Neural cell (in vitro differentiated cells): Measurements from ENCODE around the gene SLC7A1. TPM values are rescaled to one million over a fixed set of nuclear protein-coding genes. Genes with fewer than 3 reads are reported as not detected.

Source experiments
- H2AFZ ChIP-seq: fragments of 200-600, 300-800 bp; sonication (generic), shearing (Covaris generic); 2 replicates; pipeline ENCODE4 v1.6.0; 2014; ENCODE audit warnings: low read depth, mild to moderate bottlenecking, antibody characterized with exemption, low read length, moderate library complexity
- H3F3A ChIP-seq: fragments of 200-600 bp; shearing (Covaris generic); 2 replicates; pipeline ENCODE4 v1.6.1; 2016; ENCODE audit warnings: mild to moderate bottlenecking, moderate library complexity, mixed read lengths, antibody characterized with exemption, low read length; ENCODE audit not compliant: insufficient read depth, poor library complexity, severe bottlenecking
- H3K27ac ChIP-seq: fragments of 200-600, 300-800 bp; sonication (generic), shearing (Covaris generic); 2 replicates; pipeline ENCODE4 v1.5.1; 2014; ENCODE audit warnings: mild to moderate bottlenecking, low read length, moderate library complexity
- H3K27me3 ChIP-seq: fragments of 300-800, 200-600 bp; sonication (generic), shearing (Covaris generic); 2 replicates; pipeline ENCODE4 v1.6.0; 2014; ENCODE audit warnings: mild to moderate bottlenecking, low read depth, low read length, moderate library complexity; ENCODE audit not compliant: insufficient read depth
- H3K36me3 ChIP-seq: fragments of 300-800, 200-600 bp; sonication (generic), shearing (Covaris generic); 2 replicates; pipeline ENCODE4 v1.5.1; 2014; ENCODE audit warnings: mild to moderate bottlenecking, antibody characterized with exemption, low read length, moderate library complexity; ENCODE audit not compliant: insufficient read depth
- H3K4me2 ChIP-seq: fragments of 300-800, 200-600 bp; sonication (generic), shearing (Covaris generic); 2 replicates; pipeline ENCODE4 v1.6.0; 2014; ENCODE audit warnings: mild to moderate bottlenecking, low read length
- H3K4me3 ChIP-seq: fragments of 300-800, 200-600 bp; sonication (generic), shearing (Covaris generic); 2 replicates; pipeline ENCODE4 v1.5.1; 2014; ENCODE audit warnings: mild to moderate bottlenecking, low read length, moderate library complexity
- H3K79me2 ChIP-seq: fragments of 200-600 bp; shearing (Covaris generic); replicated peaks from 2 replicates; pipeline ENCODE4 v1.6.0; 2014; ENCODE audit warnings: mild to moderate bottlenecking, low read length, moderate library complexity; ENCODE audit not compliant: insufficient read depth
- H3K9ac ChIP-seq: fragments of 300-800, 200-600 bp; sonication (generic), shearing (Covaris generic); 2 replicates; pipeline ENCODE4 v1.6.1; 2016; ENCODE audit warnings: mild to moderate bottlenecking, low read length, mixed read lengths
- H3K9me2 ChIP-seq: fragments of 200-600 bp; shearing (Covaris generic); 2 replicates; pipeline ENCODE4 v1.6.1; 2016; ENCODE audit warnings: mild to moderate bottlenecking, low read length, mixed read lengths; ENCODE audit not compliant: insufficient read depth
- H3K9me3 ChIP-seq: fragments of 200-600, 300-800 bp; sonication (generic), shearing (Covaris generic); 2 replicates; pipeline ENCODE4 v1.6.1; 2016; ENCODE audit warnings: mild to moderate bottlenecking, mixed run types, low read length, moderate library complexity, mixed read lengths
- H4K20me1 ChIP-seq: fragments of 200-600 bp; shearing (Covaris generic); 2 replicates; pipeline ENCODE4 v1.6.1; 2016; ENCODE audit warnings: mild to moderate bottlenecking, mixed run types; ENCODE audit not compliant: insufficient read depth
- CTCF ChIP-seq: fragments of 450-650 bp; IDR thresholded peaks from 2 replicates; pipeline ENCODE4 v1.5.1; 2014; ENCODE audit warnings: antibody characterized with exemption, mild to moderate bottlenecking, moderate library complexity; ENCODE audit not compliant: poor library complexity, severe bottlenecking
- EP300 ChIP-seq: fragments of 450-650 bp; conservative IDR thresholded peaks from 2 replicates; pipeline ENCODE4 v1.6.1; 2014; ENCODE audit warnings: antibody characterized with exemption, mild to moderate bottlenecking, moderate library complexity; ENCODE audit not compliant: poor library complexity, severe bottlenecking
- EZH2 ChIP-seq: fragments of 200-600, 300-800 bp; shearing (Covaris generic), sonication (generic); IDR thresholded peaks from 2 replicates; pipeline ENCODE4 v1.6.1; 2014; ENCODE audit warnings: antibody characterized with exemption, low read length, borderline replicate concordance, mild to moderate bottlenecking; ENCODE audit not compliant: insufficient read depth, poor library complexity, severe bottlenecking
- MXI1 ChIP-seq: fragments of 450-650 bp; conservative IDR thresholded peaks from 2 replicates; pipeline ENCODE4 v1.6.1; 2014; ENCODE audit warnings: antibody characterized with exemption, mild to moderate bottlenecking; ENCODE audit not compliant: poor library complexity, severe bottlenecking
- POLR2AphosphoS5 ChIP-seq: IDR thresholded peaks from 2 replicates; pipeline ENCODE4 v1.6.1; 2012
- RAD21 ChIP-seq: fragments of 450-650 bp; conservative IDR thresholded peaks from 2 replicates; pipeline ENCODE4 v1.6.1; 2014; ENCODE audit warnings: antibody characterized with exemption, mild to moderate bottlenecking, moderate library complexity
- REST ChIP-seq: IDR thresholded peaks from 2 replicates; pipeline ENCODE4 v1.6.1; 2012; ENCODE audit warnings: borderline replicate concordance
- SMC3 ChIP-seq: fragments of 450-650 bp; conservative IDR thresholded peaks from 2 replicates; pipeline ENCODE4 v1.6.1; 2014; ENCODE audit warnings: antibody characterized with exemption, mild to moderate bottlenecking, moderate library complexity; ENCODE audit not compliant: poor library complexity
- TAF1 ChIP-seq: IDR thresholded peaks from 2 replicates; pipeline ENCODE4 v1.6.1; 2012; ENCODE audit warnings: low read depth
- polyA plus RNA-seq: library from polyadenylated mRNA; depleted of rRNA; stranded (reverse); fragments of >200 nt; gene quantifications from 2 replicates; pipeline ENCODE4 v1.2.3, GENCODE V29; 2014

The SLC7A1 gene
- polyA plus RNA-seq, 1 donor from 2014 or later, result 2.6 TPM

GRCh38 chr13:29493796-29494195 lies 101.7 kb downstream of the SLC7A1 start:
- no peak overlapping the region for H3K9ac ChIP-seq
- H3K36me3 ChIP-seq, result no peaks in the 10 kb centered on the region
- H3K79me2 ChIP-seq, result no peaks in the 10 kb centered on the region
- no peak overlapping the region for H3K4me2 ChIP-seq
- H3F3A ChIP-seq, result no peaks in the 10 kb centered on the region
- no peak overlapping the region for H3K4me3 ChIP-seq
- no peak overlapping the region for H2AFZ ChIP-seq
- no peaks in the 10 kb centered on the region for H3K27me3 ChIP-seq
- H3K9me3 ChIP-seq, result no peaks in the 10 kb centered on the region
- H3K27ac ChIP-seq, result no peak overlapping the region
- TF ChIP-seq RAD21, result no peak
- TF ChIP-seq MXI1, result no peak
- TF ChIP-seq POLR2AphosphoS5, result no peak
- TF ChIP-seq EZH2, result no peak
- no peak for TF ChIP-seq EP300
- no peak for TF ChIP-seq REST
- no peak for TF ChIP-seq SMC3
- no peak for TF ChIP-seq CTCF
- H3K9me2 ChIP-seq, result no peaks in the 10 kb centered on the region
- no peaks in the 10 kb centered on the region for H4K20me1 ChIP-seq

- Histone ChIP-seq H3K27me3 (no peaks in the 10 kb centered on the region), H3K9me3 (no peaks in the 10 kb centered on the region), H2AFZ (no peak overlapping the region), H3K9me2 (no peaks in the 10 kb centered on the region), H3F3A (no peaks in the 10 kb centered on the region), H3K4me2 (no peak overlapping the region), H3K27ac (no peak overlapping the region), H3K4me3 (no peak overlapping the region), H3K79me2 (no peaks in the 10 kb centered on the region), H4K20me1 (no peaks in the 10 kb centered on the region), H3K9ac (no peak overlapping the region), H3K36me3 (no peaks in the 10 kb centered on the region)
- no peak for TF ChIP-seq EZH2
Measured at GRCh38 chr13:29491248-29491647, 104.2 kb downstream of the SLC7A1 start.

- H2AFZ ChIP-seq, result no peak overlapping the region
- no peak overlapping the region for H3K27ac ChIP-seq
- no peaks in the 10 kb centered on the region for H3K27me3 ChIP-seq
- no peaks in the 10 kb centered on the region for H3K79me2 ChIP-seq
- no peaks in the 10 kb centered on the region for H3F3A ChIP-seq
- no peaks in the 10 kb centered on the region for H3K36me3 ChIP-seq
- no peak overlapping the region for H3K9ac ChIP-seq
- H4K20me1 ChIP-seq, result no peaks in the 10 kb centered on the region
- H3K4me3 ChIP-seq, result no peak overlapping the region
- H3K9me3 ChIP-seq, result no peaks in the 10 kb centered on the region
- no peaks in the 10 kb centered on the region for H3K9me2 ChIP-seq
- no peak overlapping the region for H3K4me2 ChIP-seq
- TF ChIP-seq MXI1, result no peak
- TF ChIP-seq TAF1, result no peak
- no peak for TF ChIP-seq RAD21
- no peak for TF ChIP-seq SMC3
- TF ChIP-seq EZH2, result no peak
- TF ChIP-seq CTCF, result no peak
- TF ChIP-seq EP300, result no peak
Measured at GRCh38 chr13:29490561-29490885, 105.0 kb downstream of the SLC7A1 start.
